Measurements from ENCODE around the gene C2orf49. TPM values are rescaled to one million over a fixed set of nuclear protein-coding genes. Genes with fewer than 3 reads are reported as not detected.

C2orf49 gene
- total and polyA plus RNA-seq, 9 of the 15 experiments (the other 6 are each of a cell fraction or from before 2014, with no cell fraction given): 17.9 to 38.2 (median 25.6) TPM

GRCh38 chr2:105337122-105338019 lies at the start of gene C2orf49 (continued):
- TF ChIP-seq CUX1 (CRISPR knock-in tag; IDR thresholded peaks at IDR 0.05) (no peak), ZBED1 (IDR thresholded peaks at IDR 0.05) (no peak), CHAMP1 (IDR thresholded peaks at IDR 0.05) (peak; percentile 77; the same call in 1 of the 2 replicates), THRB (CRISPR knock-in tag; conservative IDR thresholded peaks at IDR 0.05) (peak; percentile 83; the same call in 1 of the 2 replicates), CSDE1 (IDR thresholded peaks at IDR 0.05) (peak in 1 of 2 experiments; percentile 97; a peak in 2 of 4 replicates), ILK (tag; IDR thresholded peaks at IDR 0.05; ENCODE audit: borderline replicate concordance, low read depth) (no peak), NCOR1 (IDR thresholded peaks at IDR 0.05) (0 out of 2 replicates have a peak, but pooled peaks have one; percentile 20), ZFP30 (CRISPR knock-in tag; IDR thresholded peaks at IDR 0.05; ENCODE audit: borderline replicate concordance) (no peak), SAP30 (IDR thresholded peaks at IDR 0.05; ENCODE audit: borderline replicate concordance, insufficient read depth, low read depth, low read length, poor library complexity, severe bottlenecking) (peak; percentile 60), SMAD2 (IDR thresholded peaks at IDR 0.05; ENCODE audit: low read depth, low read length) (no peak), FOXJ2 (tag; IDR thresholded peaks at IDR 0.05) (0 out of 2 replicates have a peak, but pooled peaks have one; percentile 43), CHD1 (IDR thresholded peaks at IDR 0.05; ENCODE audit: low read length) (no peak), E2F3 (CRISPR knock-in tag; IDR thresholded peaks at IDR 0.05) (peak; percentile 74; the same call in 1 of the 2 replicates), ATF1 (CRISPR knock-in tag; IDR thresholded peaks at IDR 0.05) (peak; percentile 88), ATF1 (tag; IDR thresholded peaks at IDR 0.05) (peak; percentile 100), ZBTB33 (CRISPR knock-in tag; IDR thresholded peaks at IDR 0.05) (no peak)

Data from K562 (cell line).